Vagina (tissue), 2 donors: ENCODE data around the gene CLEC10A.

Source experiments
- CTCF ChIP-seq, 3 experiments: fragments of 450-650 bp in 2 of 3; fragments of 200-600 bp in 1 of 3; sonication (generic) in 1 of 3; IDR thresholded peaks; one replicate each; pipeline ENCODE4 v1.5.1; 2017 to 2019; ENCODE audit warnings: antibody characterized with exemption in 3 of 3, mild to moderate bottlenecking in 2 of 3, moderate library complexity in 2 of 3
- POLR2A ChIP-seq, 2 donors: fragments of 450-650 bp; IDR thresholded peaks; one replicate each; pipeline ENCODE4 v1.6.1; 2017; ENCODE audit warnings: antibody characterized with exemption in 2 of 2, mild to moderate bottlenecking in 2 of 2, moderate library complexity in 2 of 2
- POLR2AphosphoS5 ChIP-seq, 2 donors: sonication (generic); formaldehyde crosslinking; IDR thresholded peaks; one replicate each; pipeline ENCODE4 v1.9.0; 2017; ENCODE audit warnings: antibody characterized with exemption in 2 of 2, mild to moderate bottlenecking in 2 of 2, low read depth in 1 of 2; ENCODE audit not compliant: insufficient read depth in 1 of 2

- TF ChIP-seq CTCF (IDR thresholded peaks at IDR 0.05) (no peak), POLR2A (IDR thresholded peaks at IDR 0.05) (no peak), POLR2AphosphoS5 (IDR thresholded peaks at IDR 0.05; ENCODE audit: insufficient read depth in 1 of 2, low read depth in 1 of 2) (no peak)
These were observed 16.4 kb downstream of the CLEC10A start for GRCh38 chr17:7063518-7064094.
